Kidney glomerular epithelial cell (primary cell): ENCODE measurements around the gene TMEM132D.
A peak's percentile ranks its signal among the peaks of the same experiment; 100 is the strongest.

ENCODE experiments used
- DNase-seq: peaks from one replicate; lab custom pipeline; 2025; lab: John Stamatoyannopoulos, UW

Gene TMEM132D

DNA sequence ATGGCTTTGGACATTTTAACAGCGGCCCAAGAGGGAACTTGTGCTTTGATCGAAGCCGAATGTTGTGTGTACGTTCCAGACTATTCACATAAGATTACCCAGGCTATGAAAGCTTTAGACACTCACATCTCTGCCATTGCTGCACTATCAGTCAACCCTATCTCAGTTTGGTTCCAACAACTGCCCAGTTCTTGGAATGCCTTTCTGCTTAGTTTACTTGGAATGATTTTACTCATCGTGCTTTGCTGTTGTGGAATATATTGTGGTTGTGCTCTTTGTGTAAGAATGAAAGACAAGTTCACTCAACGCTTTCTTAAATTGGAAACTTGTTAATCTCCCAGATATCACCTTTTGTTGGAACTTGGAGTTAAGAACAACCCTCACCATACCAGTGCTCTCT is 552.3 kb downstream of the TMEM132D start:
- DNase-seq = no peak

DNA sequence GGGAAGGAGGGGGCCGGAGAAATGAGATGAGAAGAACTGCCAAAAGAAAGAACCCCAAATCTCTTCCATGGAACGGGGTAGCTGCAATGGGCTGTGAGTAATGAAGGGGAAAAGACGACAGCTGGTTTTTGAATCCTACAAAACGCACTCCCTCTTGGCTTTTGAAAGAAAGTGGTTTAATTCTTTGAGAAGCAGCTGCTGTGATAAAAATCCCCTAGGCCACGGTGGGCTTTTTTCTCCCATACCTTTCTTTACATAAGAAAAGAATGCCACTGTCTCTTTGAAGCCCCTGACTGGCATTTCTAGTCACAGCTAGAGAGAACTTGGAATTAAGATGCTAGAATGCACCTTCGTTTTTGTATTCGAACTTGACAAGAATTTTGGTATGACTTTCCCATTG is 564.5 kb downstream of the TMEM132D start:
- no peak for DNase-seq

DNA sequence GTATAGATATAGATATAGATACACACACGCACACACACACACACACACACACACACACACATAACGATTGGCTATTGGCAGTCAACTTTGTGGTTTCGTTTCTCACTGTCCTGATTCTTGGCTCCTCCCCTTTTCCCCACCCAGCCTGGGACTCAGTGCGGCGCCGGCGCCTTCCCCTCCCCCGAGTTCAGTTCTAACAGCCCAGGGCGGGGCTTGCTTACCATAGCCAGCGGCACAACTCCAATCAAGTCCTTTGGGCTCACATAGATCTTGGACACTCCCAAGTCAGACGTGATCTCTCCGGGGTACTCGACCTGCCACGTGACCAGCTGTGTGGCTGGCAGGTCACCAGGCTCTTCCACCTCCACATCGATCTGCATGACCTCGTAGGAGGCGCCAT is 566.4 kb downstream of the TMEM132D start:
- no peak for DNase-seq

DNA sequence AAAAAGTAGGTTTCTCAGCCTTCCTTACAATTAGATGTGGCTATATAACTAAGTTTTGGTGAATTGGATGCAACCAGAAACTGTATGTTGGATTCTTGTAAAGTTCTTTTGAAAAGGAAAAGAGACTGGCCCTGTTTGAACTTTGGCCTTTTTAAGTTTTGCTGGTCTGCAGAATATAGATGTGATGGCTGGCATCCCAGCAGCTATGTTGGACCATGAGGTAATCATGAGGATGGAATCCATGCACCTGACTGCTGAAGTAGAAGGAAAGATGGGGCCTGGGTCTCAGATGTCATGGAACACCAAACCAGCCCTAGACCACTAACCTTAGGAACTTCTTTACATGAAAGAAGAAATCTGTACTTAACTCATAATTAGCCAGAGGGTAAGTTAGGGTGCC is 568.1 kb downstream of the TMEM132D start:
- DNase-seq = no peak

DNA sequence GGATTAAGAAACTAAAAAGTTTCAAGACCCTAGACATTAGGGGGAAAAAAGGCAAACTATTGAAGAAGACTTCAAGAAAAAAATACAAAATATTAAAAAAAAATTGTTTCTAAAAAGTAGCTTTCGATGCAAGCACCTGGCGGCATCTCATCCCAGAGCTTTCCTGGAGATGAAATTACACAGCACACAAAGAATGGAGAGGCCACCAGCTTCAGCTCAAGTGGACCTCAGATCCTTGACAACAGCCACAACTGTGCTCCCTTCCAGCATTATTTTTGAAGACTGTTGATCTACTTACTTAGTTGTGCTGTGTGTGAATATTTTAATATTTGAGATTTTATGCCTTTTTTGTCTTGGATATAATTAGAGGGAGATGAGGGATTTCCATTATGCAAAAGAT is 571.5 kb downstream of the TMEM132D start:
- DNase-seq = no peak

DNA sequence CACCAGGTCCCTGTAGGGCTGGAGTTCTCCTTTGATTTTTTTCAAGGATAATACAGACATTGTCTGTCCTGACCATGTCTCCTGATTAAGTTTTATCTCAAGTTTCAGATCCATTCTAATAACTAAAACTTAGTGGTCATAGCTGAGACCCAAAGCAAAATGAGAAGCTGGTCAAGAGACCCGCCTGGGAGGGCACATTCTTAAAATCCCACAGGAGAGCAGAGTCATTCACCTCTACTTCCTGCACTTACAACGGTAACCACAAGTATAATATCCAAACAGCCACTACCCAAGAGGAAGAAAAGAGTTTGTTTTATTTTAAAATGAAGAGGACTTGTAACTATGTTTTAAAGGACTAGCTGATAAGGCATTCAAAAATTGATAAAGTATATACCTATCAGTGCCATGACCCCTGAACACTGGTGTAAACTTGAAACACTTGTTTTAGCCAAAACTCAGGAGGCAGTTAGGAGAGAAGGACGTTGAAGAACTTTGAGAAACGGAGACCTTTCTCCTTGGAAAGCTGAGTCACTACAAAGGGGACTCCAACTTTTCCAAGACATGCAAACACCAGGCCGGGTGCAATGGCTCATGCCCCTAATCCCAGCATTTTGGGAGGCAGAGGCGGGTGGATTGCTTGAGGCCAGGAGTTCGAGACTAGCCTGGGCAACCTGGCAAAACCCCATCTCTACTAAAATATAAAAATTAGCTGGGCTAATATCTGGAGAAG is 572.3 kb downstream of the TMEM132D start:
- DNase-seq = no peak

DNA sequence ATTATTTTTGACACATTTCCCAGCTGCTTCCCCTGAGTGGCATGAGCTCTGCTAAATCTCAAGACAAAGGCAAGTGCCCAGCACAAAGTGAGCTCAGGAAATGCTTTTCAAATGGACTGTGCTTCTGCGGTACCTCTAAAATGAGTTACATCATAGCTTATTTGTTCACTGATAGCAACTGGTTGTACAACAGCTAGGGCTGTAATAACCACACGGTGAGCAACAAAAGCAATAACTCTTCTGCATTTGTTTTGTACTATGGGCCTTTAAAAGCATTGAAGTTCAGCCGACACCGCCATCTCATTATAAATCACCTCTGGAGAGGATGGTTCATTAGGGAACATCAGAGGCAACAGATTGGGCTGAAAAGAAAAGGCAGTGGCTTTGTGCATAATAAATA is 575.6 kb downstream of the TMEM132D start:
- no peak for DNase-seq

DNA sequence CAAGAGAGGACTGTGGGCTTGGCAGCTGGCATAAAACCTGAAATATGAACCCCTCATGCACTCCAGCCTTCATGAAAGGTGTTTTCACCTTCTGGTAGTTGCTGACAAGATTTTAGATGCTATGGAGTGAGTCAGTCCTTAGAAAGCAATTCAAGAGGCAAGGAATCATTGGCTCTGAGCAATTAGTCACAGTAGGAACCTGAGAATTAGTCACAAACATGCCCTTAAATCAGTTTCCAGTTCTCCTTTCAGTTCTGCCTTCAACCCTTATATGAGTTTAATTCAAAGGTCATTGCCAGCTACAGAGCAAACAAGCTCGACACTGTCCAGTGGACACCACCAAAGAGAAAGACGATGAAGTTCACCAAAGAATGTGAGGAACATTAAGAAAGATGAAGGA is 578.3 kb downstream of the TMEM132D start:
- DNase-seq = peak; percentile 5

DNA sequence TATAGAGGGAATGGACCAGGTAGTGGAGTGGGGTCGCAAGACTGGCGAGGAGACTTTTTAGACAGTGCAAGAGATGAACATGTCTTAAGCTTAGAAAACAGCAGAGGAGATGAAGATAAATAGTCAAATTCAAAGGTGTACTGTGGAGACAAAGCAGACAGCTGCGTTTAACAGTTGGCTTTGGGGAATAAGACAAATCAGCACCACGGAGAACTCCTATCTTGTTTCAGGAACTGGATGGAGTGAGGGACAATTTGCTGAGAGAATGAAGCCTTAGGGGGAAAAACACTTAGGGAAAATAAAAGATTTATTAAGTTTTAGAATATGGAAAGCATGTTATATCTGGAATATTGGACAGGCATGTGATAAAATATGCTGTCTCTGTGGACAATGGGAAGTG is 591.8 kb downstream of the TMEM132D start:
- DNase-seq = no peak

DNA sequence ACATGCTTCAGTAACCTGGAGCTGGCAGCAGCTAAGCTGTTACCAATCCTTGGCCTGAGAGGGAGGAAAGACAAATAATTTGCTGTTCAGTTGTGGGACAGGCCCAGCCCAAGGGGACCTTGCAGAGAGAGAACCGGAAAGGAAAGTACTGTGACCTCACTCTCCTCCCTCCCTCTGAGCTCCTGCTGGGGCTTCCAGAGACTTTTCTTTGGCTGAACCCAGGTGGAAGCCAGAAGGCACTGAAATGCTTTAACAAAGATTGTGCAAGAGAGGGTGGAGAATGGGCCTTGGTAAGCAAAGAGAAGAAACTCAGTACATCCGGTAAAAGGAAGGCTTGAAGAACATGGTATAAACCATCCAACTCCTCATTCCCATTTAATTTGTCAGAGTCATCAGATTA is 593.5 kb downstream of the TMEM132D start:
- no peak for DNase-seq

DNA sequence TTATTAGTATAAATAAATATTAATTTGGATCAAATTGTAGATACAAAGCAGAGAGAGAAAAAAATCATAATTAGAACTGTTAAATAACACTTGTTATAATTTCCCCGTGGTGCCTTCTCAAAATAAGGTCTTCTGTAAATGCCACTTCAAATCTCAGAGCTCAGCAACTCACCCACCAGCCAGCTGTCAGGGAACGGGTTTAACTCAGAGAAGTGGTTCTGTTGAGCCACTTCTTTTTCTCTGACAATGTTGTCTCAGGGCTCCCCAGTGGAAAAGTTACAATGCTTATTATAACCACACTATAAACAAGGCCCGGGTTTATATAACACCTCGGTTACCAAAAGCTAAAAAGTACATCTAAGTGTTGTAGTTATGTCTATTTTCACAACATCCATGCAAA is 598.0 kb downstream of the TMEM132D start:
- DNase-seq = no peak

DNA sequence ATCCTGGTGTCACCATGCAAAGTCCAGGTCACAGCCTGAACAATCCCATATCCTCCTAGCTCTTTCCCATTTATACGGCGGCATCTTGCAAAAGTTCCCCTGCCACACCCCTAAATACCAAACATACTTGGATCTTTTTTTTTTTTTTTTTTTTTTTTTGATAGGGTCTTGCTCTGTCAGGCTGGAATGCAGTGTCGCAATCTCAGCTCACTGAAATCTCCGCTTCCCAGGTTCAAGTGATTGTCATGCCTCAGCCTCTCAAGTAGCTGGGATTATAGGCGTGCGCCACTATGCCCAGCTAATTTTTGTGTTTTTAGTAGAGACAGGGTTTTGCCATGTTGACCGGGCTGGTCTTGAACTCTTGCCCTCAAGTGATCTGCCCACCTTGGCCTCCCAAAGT is 599.3 kb downstream of the TMEM132D start:
- DNase-seq = no peak

DNA sequence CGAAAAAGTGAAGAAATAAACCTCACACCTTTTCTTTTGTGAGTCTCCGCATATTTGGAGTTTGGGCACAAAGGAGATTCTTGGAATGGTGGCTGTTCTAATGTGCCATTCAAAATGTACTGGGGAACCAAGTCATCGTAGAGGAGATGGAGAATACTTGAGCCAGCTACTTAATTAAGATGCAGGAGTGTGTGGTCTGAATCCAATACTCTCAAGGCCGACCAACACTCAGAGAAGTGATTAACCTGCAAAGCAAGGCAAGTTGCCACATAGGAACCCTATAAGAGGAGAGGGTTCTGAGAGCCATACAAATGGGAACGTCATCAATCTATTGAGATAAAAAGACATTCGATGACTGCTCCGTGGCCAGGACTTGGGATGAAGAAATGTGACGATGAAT is 603.8 kb downstream of the TMEM132D start:
- DNase-seq = no peak

DNA sequence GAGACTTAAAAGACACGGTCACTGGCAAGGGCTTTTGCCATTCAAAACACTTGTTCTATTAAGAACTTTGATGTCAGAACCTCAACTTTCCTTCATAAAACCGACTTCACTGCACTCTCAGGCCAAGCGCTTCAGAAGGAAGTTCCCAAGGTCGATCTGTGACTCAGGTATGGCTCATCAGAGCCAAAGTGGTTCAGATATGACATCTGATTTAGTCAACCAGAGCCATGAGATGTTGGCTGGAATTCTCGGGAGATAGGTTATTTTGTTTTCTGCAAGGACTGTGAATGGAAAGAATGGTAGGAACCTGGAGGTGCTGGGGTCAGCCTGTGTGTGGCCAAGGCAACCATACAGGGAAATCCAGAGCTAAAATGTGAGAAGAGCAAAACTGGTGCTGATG is 604.9 kb downstream of the TMEM132D start:
- DNase-seq = peak; percentile 3

DNA sequence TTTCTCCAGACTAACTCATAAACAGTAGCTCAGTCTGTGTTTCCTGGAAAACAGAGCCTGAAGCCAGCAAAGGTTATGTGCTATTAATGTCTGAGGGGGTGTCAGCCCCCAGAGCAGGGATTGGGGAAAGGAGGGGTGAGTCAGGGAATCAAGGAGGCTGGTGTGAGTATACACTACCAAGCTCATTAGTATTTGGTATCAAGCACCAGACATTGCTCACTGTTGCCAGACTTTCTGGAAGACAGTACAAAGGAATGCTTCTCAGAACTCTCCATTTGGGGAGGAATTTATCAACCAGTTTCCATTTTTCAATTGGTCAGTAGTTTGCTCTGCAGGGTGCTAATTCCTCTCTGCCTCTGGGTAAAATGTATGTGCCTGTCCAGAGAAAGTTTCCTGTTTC is 607.2 kb downstream of the TMEM132D start:
- DNase-seq = no peak

DNA sequence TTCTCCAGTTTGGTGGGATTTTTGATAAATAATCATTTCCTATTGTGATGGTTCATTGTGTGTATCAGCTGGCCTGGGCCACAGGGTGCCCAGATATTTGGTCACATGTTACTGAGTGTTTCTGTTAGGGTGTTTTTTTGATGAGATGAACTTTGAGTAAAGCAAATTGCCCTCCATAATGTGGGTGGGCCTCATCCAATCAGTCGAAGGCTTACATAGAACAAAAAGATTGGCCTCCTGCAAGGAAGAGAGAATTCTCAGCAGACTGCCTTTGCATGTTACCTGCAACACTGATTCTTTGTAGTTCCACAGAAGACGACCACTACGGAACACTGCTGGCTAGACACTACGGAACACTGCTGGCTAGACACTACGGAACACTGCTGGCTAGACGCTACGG is 609.0 kb downstream of the TMEM132D start:
- DNase-seq = no peak

DNA sequence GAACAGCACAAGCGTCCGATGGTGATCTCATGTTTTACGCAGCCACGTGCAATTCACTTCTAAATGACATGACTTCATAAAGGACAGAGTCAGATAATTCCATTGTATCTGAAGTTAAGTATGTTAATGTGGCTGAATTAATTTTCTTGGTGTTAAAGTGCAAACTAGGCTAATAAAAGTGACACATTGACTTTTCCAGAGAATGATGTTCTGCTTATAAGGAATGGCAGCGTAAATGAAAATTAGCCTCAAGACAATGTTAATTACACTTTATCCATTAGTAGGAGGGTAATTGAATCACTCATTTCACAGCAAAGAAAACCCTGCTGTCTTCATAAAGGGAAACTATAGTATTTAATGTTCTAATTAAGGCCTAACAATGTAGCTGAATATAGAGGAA is 624.1 kb downstream of the TMEM132D start:
- DNase-seq = no peak

DNA sequence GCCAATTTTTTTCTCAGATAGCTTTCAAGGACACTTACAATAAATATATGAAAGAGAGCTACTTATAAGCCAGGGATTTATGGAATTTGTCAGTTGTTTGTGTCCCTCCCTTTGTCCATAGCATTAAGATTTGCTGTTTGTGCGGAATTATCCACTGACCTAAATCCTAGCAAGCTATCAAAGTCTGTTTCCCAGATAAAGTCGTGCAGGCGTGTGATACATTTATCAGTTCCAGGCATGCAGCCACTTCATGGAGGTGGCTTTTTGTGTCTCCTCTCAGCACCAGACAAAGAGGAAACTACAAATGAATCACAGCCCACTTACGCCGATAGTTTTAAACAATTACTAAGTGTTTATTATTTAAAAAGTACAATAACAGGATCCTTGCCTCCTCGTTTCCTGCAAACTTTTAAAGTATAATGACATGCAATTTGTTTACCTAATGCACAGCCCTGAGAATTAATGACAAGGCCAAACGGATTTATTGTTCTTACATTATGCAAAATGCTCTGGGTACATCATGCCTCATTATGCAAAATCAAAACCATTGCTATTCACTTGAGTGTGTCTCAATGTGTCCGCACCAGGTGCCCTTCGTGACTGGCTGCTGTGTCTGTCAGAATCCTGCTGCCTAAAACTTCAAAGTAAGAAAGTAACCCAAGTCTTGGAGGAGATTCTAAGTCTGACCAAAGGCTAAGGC is 627.3 kb downstream of the TMEM132D start:
- no peak for DNase-seq

DNA sequence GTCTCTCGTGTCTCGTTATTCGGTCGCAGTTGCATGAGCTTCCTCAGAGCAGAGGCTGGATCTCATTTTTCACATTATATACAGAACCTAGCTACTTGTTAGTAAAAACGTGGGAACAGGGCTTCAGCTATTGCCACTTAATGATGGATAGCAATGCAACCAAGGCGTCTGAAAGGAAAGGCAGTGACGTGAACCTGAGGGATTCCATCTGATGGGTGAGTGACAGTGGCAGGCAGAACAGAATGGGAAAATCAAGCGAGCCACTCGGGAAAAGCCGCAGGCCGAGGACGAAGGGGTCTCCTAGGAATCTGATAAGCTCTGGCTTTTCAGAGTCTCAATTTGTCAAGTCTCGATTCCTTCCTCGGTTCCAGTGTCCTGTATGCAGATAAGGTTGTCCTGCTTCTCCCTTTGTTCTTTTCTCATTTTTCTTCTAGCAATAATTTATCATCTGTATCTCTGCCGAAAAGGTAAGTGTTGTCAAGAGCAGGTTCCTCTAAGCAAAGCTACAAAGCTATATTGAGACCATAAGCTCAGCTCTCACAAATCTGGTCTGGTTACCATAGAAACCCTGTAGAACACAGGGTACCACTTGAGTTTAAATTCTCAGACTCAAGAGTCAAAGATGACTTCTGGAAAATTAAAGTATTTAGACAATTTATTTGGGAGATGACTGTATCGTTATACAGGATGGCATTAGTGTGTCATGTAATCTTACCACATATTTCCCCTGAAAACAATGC is 633.9 kb downstream of the TMEM132D start:
- no peak for DNase-seq

DNA sequence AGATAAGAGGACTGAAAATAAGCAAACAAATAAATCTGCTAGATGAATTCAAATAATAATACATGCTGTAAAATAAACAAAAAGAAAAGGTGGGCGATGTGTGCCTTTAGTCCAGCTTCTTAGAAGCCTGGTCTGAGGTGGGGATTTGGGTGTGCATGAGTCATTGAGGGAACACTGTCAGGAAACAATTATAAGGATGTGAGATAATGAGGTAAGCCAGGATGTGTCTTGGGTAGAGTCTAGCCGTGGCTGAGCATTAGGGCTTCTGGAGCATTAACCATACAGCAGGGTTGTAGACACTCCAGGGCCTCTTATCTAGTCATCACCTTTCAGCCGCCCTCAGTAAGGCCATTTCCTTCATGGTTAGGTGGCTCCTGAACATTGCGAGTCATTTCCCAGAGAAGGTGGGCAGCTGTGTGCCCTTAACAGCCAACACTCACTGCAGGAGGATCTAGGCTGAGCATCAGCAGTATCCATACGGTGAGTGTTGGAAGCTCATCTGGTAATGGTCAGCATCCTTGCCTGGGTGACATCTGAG is 645.0 kb downstream of the TMEM132D start:
- no peak for DNase-seq

DNA sequence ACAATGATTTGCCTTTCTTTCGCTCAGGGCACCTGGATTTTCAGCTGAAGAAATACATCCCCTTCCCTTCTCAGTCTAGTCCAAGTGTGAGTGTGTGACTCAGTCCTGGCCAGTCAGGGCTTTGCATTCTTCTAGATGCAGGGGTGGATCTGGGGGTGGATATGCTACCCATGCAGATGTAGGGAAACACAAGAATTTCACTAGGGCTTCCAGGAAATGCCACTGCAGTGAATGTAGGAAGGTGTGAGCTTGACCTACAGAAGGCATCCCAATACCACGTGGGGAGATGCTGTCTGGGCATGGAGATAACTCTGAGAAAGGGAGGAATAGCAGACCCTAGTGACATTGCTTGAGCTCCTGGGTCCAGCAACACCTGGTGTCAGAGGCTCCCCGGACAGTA is 646.3 kb downstream of the TMEM132D start:
- DNase-seq = no peak

DNA sequence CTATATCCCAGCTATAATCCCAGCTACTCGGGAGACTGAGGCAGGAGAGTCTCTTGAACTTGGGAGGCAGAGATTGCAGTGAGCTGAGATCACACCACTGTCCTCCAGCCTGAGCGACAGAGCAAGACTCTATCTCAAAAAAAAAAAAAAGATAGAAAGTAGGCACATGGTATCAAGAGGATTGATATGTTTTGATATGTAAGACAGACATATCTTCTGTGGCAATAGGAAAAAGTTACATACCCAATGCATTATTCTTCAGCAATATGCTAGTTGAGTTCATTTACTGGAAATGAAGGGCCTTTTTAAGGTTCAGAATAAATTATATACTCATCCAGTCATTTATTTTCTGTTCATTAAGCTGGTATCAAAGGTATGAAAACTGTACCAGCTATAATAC is 657.2 kb downstream of the TMEM132D start:
- DNase-seq = no peak

DNA sequence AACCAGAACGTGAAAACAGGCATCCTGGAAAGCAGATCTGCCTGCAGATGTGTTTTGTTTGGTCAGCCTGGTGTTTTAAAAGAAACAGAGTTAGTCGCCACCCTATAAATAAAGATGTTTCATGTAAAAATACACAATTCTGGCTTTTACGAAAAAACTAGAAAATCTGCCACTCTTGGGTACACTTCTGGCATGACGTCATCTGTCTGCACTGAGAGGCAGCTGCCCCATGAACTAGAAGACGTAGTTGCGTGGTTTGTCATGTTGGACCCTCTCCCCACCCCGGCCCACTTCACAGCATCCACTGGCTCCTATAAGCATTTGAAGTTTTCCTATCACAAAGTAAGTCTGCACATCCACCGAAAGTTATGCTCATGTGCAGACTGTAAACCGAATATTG is 658.1 kb downstream of the TMEM132D start:
- no peak for DNase-seq
